ENCODE data around the gene MAML3.
A peak's percentile ranks its signal among the peaks of the same experiment; 100 is the strongest.

Gene MAML3

GRCh38 chr4:140153718-140154571 is at the start of gene MAML3:
Gene MAML3, minus strand, starts transcription at chr4:140154184. Its CDS starts 857 bp downstream, at chr4:140153327.
- DNase-seq (ENCODE audit: low spot score), result peak; percentile 93

GRCh38 chr4:140198942-140199341 is 45.0 kb upstream of the MAML3 start:
- no peak for DNase-seq (ENCODE audit: low spot score)

- no peak for DNase-seq (ENCODE audit: low spot score)
Measured at GRCh38 chr4:140195806-140196205, 41.8 kb upstream of the MAML3 start.

GRCh38 chr4:140189805-140190204 is 35.8 kb upstream of the MAML3 start:
- no peak for DNase-seq (ENCODE audit: low spot score)

- DNase-seq (ENCODE audit: low spot score), result no peak
Measured at GRCh38 chr4:140188975-140189374, 35.0 kb upstream of the MAML3 start.

- no peak for DNase-seq (ENCODE audit: low spot score)
Measured at GRCh38 chr4:140187316-140187695, 33.3 kb upstream of the MAML3 start.

- peak; percentile 34 for DNase-seq (ENCODE audit: low spot score)
Measured at GRCh38 chr4:140186651-140187315, 32.8 kb upstream of the MAML3 start.

GRCh38 chr4:140186082-140186438 is 32.1 kb upstream of the MAML3 start:
- no peak for DNase-seq (ENCODE audit: low spot score)

- no peak for DNase-seq (ENCODE audit: low spot score)
Measured at GRCh38 chr4:140185412-140186081, 31.6 kb upstream of the MAML3 start.

GRCh38 chr4:140183270-140183669 is 29.3 kb upstream of the MAML3 start:
- no peak for DNase-seq (ENCODE audit: low spot score)

- DNase-seq (ENCODE audit: low spot score), result no peak
Measured at GRCh38 chr4:140180577-140180976, 26.6 kb upstream of the MAML3 start.

- no peak for DNase-seq (ENCODE audit: low spot score)
Measured at GRCh38 chr4:140176735-140177134, 22.8 kb upstream of the MAML3 start.

GRCh38 chr4:140174543-140174942 is 20.6 kb upstream of the MAML3 start:
- DNase-seq (ENCODE audit: low spot score), result no peak

- no peak for DNase-seq (ENCODE audit: low spot score)
Measured at GRCh38 chr4:140172960-140173359, 19.0 kb upstream of the MAML3 start.

- DNase-seq (ENCODE audit: low spot score), result no peak
Measured at GRCh38 chr4:140170299-140170698, 16.3 kb upstream of the MAML3 start.

GRCh38 chr4:140168936-140169335 is 15.0 kb upstream of the MAML3 start:
- DNase-seq (ENCODE audit: low spot score), result no peak

- DNase-seq (ENCODE audit: low spot score), result no peak
Measured at GRCh38 chr4:140168474-140168873, 14.5 kb upstream of the MAML3 start.

GRCh38 chr4:140163029-140163810 is 9.2 kb upstream of the MAML3 start:
- no peak for DNase-seq (ENCODE audit: low spot score)

- no peak for DNase-seq (ENCODE audit: low spot score)
Measured at GRCh38 chr4:140162596-140162995, 8.6 kb upstream of the MAML3 start.

- DNase-seq (ENCODE audit: low spot score), result no peak
Measured at GRCh38 chr4:140158365-140159030, 4.5 kb upstream of the MAML3 start.

GRCh38 chr4:140157341-140157740 is 3.4 kb upstream of the MAML3 start:
- no peak for DNase-seq (ENCODE audit: low spot score)

All from SW480 (cell line).